WERI-Rb-1 (cell line): ENCODE data around the gene EIF2S1.
"Not testable (repeated sequence)": the region's sequence is repeated elsewhere in the genome, so short reads cannot be mapped to it uniquely, and the experiment has no call there.

Experiments
- DNase-seq: peaks from one replicate; pipeline ENCODE4 v3.0.0-alpha.2; 2020
- H3K27ac ChIP-seq: fragments of 250-450 bp; sonication (Bioruptor Pico); 2 replicates; pipeline ENCODE4 v1.5.1; 2020; ENCODE audit warnings: mild to moderate bottlenecking, moderate library complexity
- H3K27me3 ChIP-seq: fragments of 250-450 bp; sonication (Bioruptor Pico); 2 replicates; pipeline ENCODE4 v1.5.1; 2021; ENCODE audit warnings: mild to moderate bottlenecking, low read depth, moderate library complexity; ENCODE audit not compliant: insufficient read depth, severe bottlenecking
- H3K36me3 ChIP-seq: fragments of 250-450 bp; sonication (Bioruptor Pico); 2 replicates; pipeline ENCODE4 v1.5.1; 2020; ENCODE audit warnings: mild to moderate bottlenecking, moderate library complexity
- H3K4me3 ChIP-seq: 2 replicates; pipeline ENCODE4 v1.5.1; 2011; ENCODE audit warnings: low read depth, mild to moderate bottlenecking, control low read depth, low read length
- H3K9me3 ChIP-seq: fragments of 250-450 bp; sonication (Bioruptor Pico); 2 replicates; pipeline ENCODE4 v1.5.1; 2021; ENCODE audit warnings: mild to moderate bottlenecking, moderate library complexity; ENCODE audit not compliant: severe bottlenecking
- TF ChIP-seq, protein P1 (sequence below): IDR thresholded peaks from 2 replicates; pipeline ENCODE4 v1.5.1; 2011; ENCODE audit warnings: low read depth, mild to moderate bottlenecking, control low read depth, inconsistent platforms, low read length

EIF2S1 gene

DNA sequence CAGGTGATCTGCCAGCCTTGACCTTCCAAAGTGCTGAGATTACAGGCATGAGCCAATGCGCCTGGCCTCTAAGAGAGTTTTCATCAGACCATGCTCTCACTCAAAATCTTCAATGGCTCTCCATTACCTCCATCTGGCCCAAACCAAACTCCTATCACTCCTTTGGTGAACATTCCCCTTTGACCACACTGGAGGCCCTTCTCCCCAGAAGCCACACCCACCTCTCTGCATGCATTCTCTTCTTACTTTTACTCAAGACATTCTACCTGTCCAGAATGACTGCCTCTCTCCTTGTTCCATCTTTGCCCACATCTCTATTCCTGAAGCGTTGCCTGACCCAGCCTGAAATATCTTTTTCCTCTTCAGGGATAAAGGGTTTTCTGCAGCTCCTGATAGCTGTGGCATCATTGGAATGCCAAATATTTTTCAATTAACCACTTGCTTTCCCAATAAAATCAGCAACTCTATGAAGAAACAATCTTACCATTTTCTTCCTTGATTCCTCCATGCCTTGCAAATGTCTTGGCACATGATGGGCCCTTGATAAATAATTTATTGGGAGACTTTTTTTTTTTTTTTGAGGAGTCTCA lies 36.3 kb downstream of the EIF2S1 start:
- Histone ChIP-seq H3K36me3 (no peaks in the 10 kb centered on the region), H3K9me3 (no peaks in the 10 kb centered on the region), H3K27ac (no peak overlapping the region), H3K4me3 (no peak overlapping the region), H3K27me3 (no peaks in the 10 kb centered on the region)
- TF ChIP-seq, protein P1, sequence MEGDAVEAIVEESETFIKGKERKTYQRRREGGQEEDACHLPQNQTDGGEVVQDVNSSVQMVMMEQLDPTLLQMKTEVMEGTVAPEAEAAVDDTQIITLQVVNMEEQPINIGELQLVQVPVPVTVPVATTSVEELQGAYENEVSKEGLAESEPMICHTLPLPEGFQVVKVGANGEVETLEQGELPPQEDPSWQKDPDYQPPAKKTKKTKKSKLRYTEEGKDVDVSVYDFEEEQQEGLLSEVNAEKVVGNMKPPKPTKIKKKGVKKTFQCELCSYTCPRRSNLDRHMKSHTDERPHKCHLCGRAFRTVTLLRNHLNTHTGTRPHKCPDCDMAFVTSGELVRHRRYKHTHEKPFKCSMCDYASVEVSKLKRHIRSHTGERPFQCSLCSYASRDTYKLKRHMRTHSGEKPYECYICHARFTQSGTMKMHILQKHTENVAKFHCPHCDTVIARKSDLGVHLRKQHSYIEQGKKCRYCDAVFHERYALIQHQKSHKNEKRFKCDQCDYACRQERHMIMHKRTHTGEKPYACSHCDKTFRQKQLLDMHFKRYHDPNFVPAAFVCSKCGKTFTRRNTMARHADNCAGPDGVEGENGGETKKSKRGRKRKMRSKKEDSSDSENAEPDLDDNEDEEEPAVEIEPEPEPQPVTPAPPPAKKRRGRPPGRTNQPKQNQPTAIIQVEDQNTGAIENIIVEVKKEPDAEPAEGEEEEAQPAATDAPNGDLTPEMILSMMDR, result no peak
- no peak for DNase-seq

DNA sequence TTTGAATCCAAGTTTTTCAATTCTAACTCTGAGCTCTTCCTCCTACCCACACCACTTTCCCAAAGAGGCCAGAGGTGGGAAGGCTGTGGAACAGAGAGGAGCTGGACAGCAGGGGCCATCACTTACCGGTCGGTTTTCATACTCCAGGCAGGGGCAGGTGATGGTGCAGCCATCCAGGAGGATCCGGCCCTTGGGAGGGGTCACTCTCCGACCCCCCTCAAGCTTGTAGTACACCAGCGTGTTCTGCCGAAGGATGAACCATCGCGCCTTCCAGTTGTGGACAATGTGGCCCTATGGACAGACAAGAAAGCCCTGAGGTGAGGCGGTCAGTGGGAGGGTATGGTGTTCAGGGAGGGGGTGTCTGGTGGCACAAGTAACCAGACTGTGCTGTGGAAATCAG lies 37.4 kb downstream of the EIF2S1 start:
- no peak overlapping the region for H3K27ac ChIP-seq

DNA sequence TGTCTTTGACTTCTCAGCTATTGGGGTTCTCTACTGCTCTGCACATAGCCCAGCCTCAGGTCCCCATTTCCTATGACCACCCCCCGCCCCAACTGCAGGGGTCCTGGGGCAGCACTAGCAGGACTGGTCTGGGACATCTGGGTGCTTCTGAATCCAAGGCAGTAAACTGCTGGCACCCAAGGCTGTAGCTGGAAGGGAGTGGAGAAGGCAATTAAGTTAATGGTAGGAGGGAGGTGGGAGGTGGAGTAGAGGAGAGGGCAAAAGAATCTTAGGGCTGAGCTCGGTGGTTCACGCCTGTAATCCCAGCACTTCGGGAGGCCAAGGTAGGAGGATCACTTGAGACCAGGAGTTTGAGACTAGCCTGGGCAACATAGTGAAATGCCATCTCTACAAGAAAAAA lies 40.3 kb downstream of the EIF2S1 start:
- no peak for DNase-seq
- H3K4me3 ChIP-seq, result no peak overlapping the region
- TF ChIP-seq, protein P1, result no peak
- H3K27me3 ChIP-seq, result no peaks in the 10 kb centered on the region
- peaks cover 3% of the 10 kb centered on the region for H3K9me3 ChIP-seq
- no peak overlapping the region for H3K27ac ChIP-seq
- H3K36me3 ChIP-seq, result no peaks in the 10 kb centered on the region

More for the DNA sequence above, 37.4 kb downstream of the EIF2S1 start:
- Histone ChIP-seq H3K9me3 (peaks cover under 1% of the 10 kb centered on the region), H3K36me3 (no peaks in the 10 kb centered on the region), H3K27me3 (no peaks in the 10 kb centered on the region), H3K4me3 (no peak overlapping the region)
- TF ChIP-seq, protein P1, result no peak
- no peak for DNase-seq

DNA sequence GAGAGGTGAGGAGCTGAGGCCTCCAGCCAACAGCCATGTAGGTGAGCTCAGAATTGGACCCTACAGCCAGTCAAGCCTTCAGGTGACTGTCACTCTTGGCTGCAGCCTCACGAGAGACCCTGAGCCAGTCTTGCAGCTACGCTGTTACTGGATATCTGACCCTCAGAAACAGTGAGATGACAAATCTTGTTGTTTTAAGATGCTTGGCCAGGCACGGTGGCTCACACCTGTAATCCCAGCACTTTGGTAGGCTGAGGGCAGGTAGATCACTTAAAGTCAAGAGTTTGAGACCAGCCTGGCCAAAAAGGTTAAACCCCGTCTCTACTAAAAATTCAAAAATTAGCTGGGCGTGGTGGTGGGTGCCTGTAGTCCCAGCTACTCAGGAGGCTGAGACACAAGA lies 45.6 kb downstream of the EIF2S1 start:
- Histone ChIP-seq H3K9me3 (peaks cover 3% of the 10 kb centered on the region), H3K36me3 (no peaks in the 10 kb centered on the region), H3K27ac (no peak overlapping the region), H3K4me3 (no peak overlapping the region), H3K27me3 (no peaks in the 10 kb centered on the region)
- TF ChIP-seq, protein P1, result no peak
- no peak for DNase-seq

DNA sequence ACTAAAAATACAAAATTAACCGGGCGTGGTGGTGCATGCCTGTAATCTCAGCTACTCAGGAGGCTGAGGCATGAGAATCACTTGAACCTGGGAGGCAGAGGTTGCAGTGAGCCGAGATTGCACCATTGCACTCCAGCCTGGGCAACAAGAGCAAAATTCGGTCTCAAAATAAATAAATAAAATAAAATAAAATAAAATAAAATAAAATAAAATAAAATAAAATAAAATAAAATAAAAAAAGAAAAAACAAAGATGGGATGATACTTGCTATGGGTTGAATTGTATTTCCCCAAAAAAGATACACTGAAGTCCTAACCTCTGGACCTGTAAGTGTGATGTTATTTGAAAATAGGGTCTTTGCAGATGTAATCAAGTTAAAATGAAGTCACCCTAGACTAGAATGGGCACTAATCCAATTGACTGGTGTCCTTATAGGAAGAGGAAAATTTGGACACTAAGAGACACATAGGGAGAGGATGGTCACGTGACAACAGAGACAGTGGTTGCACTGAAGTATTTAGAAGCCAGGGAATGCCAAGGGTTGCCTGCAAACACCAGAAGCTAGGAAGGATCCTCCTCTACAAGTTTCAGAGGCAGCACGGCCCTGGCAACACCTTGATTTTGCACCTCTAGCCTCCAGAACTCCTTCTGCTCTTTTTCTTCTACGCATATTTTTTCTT lies 48.1 kb downstream of the EIF2S1 start:
- H3K4me3 ChIP-seq, DNase-seq, H3K27ac ChIP-seq, H3K9me3 ChIP-seq, H3K36me3 ChIP-seq, H3K27me3 ChIP-seq: not testable (repeated sequence)

DNA sequence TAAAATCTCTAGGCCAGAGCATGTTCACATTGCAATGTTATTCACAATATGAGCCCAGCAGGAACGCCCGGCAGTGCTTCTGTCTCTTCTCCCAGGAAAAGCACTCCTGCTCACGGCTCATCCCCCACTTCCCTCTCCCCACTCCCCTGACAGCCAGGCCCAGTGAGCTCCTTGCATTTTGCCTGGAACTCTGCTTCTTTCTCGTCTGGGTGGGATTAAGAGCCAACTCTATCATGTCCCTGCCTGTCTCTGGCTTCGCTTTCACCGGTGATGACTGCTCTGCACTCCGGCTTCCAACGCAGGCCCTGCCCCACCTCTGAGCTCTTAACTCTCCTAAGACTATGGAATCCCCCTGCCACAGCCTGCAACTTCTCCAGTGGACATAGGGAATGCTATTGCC lies 49.3 kb downstream of the EIF2S1 start:
- H3K27me3 ChIP-seq, result no peaks in the 10 kb centered on the region
- H3K9me3 ChIP-seq, result no peaks in the 10 kb centered on the region
- H3K36me3 ChIP-seq, result no peaks in the 10 kb centered on the region
- TF ChIP-seq, protein P1, result no peak
- DNase-seq, result no peak
- no peak overlapping the region for H3K4me3 ChIP-seq
- no peak overlapping the region for H3K27ac ChIP-seq
